ENCODE measurements around the gene GALNT10.

The GALNT10 gene

GRCh38 chr5:154384480-154385235 lies 194.1 kb downstream of the GALNT10 start:
- no peak for DNase-seq (ENCODE audit: low spot score)

GRCh38 chr5:154385236-154385512 lies 194.6 kb downstream of the GALNT10 start:
- DNase-seq (ENCODE audit: low spot score): no peak

DNA sequence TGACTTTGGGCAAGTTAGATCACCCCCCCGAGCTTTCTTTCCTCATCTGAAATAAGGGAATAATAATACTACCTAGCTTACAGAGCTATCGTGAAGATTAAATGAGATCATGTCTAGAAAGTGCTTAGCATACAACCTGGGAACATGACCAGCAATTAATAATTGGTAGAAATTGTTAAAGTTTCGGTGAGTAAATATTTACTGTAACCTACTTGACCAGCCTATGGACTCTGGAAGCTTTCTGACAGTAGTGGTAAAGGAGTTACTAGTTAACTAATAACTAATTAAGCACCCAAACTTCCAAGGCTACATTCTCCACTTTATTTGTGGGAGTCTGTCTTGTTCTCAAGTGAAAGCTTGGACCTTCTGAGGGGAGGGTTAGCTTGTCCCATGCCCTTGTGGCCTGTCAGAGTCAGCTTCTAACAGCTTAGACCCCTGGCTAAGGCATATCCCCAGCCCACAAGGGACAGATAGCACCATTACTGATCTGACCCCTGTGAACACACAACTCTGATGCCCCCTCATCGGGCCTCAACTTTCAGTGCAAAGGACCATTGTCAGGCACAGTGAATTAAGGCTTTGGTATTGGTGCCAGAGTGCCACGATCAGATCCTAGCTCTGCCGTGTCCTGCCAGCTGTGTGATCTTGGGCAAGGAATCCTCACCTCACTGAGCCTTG lies 196.6 kb downstream of the GALNT10 start:
- no peak for DNase-seq (ENCODE audit: low spot score)

DNA sequence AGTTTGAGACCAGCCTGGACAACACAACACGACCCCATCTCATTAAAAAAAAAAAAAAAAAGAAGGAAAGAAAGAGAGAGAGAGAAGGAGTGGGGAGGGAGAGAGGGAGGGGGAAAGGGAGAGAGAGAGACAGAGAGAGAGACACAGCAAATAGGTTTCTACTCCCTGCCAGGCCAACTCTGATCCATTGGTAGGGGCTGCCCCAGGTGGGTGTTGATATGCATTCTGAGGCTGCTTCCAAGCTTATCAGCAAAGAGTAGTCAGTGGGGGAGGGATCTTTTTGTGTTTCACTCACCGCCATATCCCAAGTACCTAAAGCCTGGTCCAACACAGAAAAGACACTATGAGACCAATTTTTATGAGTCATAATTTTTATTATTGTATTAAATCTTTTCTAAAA lies 198.3 kb downstream of the GALNT10 start:
- DNase-seq (ENCODE audit: low spot score): no peak

DNA sequence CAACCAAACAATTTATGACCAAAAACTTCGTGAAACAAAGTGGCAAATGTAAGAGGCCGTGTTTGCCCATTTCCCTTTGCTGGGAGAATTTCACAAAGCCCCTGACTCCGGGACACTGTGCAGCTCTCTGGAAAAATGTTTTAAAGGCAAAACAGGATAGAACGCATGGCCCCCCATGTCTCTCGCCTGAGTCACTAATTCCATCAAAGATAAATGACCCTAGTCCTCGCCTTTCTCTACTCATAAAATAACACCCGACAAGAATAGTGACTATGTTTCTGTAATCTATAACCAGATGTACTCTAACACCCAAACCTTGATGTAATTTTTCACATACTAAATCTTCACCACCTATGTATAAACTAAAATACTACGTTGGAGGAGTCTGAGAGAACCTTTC lies 199.6 kb downstream of the GALNT10 start:
- no peak for DNase-seq (ENCODE audit: low spot score)

- no peak for DNase-seq (ENCODE audit: low spot score)
These were observed 200.3 kb downstream of the GALNT10 start for GRCh38 chr5:154390746-154391359.

- DNase-seq (ENCODE audit: low spot score): no peak
These were observed 201.3 kb downstream of the GALNT10 start for GRCh38 chr5:154391788-154392187.

- DNase-seq (ENCODE audit: low spot score): no peak
These were observed 203.3 kb downstream of the GALNT10 start for GRCh38 chr5:154393850-154394249.

DNA sequence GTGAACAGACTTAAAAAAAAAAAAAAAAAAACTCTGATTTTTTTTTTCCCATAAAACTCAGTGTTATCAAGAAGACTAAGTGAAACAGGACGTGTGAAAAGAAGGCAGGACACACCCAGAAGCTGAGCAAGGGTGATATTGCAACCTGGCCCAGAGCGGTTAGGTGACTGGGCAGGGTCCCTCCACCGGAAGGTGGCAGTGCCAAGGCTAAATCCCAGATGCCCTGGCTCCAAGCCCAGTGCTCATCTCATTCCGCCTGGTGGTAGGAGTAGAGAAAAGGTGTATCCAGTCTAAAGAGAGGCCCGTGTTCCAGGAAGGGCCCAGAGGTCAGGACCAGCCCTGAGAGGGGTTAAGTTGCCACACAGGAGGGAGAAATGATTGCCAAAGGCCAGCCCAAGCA lies 203.8 kb downstream of the GALNT10 start:
- peak; percentile 47 for DNase-seq (ENCODE audit: low spot score)

DNA sequence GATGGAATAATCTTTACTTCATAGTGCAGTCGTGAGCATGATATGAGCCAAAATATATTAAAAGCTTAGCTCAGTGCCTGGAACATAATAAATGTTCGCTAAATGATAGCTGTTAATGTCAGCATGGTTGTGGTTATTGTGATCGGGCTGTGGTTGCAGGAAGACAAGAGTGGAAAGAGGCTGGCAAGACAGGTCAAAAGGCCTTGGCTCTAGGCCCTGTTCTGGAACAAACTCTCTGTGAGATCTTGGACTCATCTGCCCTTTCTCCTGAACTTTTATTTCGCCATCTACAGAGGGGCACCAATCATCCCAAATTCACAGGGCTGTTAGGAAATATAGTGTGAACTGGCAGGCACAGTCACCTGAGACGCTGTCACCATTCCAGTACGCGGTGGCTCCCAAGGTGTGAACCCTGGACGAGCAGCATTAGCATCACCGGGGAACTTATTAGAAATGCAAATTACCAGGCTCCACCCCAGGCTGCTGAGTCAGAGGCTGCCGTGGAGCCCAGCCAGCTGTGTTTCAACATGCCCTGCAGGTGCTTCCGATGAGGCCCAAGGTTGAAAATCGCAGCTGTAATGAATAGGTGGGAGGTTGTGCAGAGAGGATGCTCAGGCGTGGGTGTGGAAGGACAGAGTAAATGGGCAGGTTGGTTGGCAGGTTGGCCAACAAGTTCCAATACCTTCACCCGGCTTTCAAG lies 205.0 kb downstream of the GALNT10 start:
- DNase-seq (ENCODE audit: low spot score): peak; percentile 29

- DNase-seq (ENCODE audit: low spot score): no peak
These were observed 205.6 kb downstream of the GALNT10 start for GRCh38 chr5:154396128-154396527.

GRCh38 chr5:154397652-154398406 lies 207.3 kb downstream of the GALNT10 start:
- DNase-seq (ENCODE audit: low spot score): peak; percentile 45

- no peak for DNase-seq (ENCODE audit: low spot score)
These were observed 210.1 kb downstream of the GALNT10 start for GRCh38 chr5:154400678-154401077.

- no peak for DNase-seq (ENCODE audit: low spot score)
These were observed 210.8 kb downstream of the GALNT10 start for GRCh38 chr5:154401355-154401754.

DNA sequence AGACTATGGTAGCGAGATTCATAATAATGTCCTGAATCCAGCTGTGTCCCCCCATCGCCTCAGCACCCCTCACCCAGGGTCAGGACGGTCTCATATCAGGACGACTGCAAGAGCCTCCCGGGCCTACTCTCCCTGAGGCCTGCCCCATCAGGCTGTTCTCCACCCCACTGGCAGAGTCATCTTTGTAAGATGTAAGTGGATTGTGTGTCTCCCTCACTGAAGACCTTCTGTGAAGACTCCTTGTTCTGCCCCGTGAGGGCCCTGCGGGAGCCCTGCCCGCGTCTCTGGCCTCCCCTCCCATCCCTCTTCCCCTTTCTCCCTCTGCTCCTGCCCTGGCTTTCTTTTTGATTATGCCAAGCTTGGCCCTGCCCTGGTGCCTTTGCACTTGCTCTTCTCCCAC lies 211.4 kb downstream of the GALNT10 start:
- DNase-seq (ENCODE audit: low spot score): no peak

DNA sequence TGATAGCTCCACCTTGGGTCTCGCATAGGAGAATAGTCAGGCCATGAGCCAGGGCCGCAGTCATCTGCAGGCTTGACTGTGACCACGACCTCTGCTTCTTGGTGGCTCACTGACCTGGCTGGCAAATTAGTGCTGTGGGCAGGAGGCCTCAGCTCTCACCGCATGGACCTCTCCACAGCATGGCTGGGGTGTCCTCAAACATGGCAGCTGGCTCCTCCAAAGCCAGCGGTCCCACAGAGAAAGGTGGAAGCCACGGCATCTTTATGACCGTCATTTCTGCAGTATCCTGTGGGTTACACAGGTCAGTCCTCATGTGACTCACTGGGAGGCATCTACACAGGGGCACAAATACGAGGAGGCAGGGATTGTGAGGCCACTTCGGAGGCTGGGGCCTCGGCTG lies 212.1 kb downstream of the GALNT10 start:
- DNase-seq (ENCODE audit: low spot score): no peak

DNA sequence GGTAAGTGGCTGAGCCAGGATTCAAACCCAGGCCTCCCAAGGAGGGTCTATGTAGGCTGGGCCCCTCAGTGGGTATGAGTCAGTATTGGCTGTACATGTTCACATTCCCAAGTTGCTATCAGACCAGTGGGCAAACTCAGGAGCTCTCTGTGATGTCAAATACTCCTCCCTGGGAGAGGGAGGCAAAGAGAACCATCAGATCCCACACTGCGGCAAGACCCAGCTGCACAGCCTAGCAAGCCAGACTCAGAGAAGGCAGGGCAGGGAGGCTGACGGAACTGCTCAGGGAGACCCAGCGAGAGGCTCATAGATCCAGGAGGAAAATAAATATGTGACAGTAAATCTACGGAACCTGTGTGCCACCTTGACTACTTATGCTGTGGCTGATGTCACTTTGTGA lies 212.7 kb downstream of the GALNT10 start:
- DNase-seq (ENCODE audit: low spot score): no peak

DNA sequence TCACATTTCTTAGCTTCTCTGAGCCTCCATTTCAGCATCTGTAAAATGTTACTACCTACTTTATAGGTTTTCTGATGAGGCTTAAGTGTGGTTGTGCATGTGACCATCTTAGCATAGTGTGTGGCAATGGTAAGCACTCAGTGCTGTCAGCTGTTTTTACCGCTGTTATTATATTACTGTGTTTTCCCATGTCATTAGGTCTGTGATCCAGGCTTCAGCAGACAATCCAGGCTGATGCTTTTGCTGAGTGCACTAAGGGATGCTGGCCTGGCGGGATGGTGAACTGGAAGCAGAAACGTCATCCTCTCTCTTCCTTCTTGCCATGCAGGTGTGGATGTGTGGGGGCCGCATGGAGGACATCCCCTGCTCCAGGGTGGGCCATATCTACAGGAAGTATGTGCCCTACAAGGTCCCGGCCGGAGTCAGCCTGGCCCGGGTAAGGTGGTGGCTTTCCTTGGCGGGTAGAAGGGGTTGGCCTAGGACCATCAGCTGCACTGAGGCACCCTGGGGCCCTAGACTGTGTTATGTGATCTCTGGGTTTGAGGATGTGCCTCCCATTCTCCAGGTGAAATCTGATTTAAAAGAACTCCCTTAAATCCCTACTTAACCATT lies 213.3 kb downstream of the GALNT10 start:
- no peak for DNase-seq (ENCODE audit: low spot score)

DNA sequence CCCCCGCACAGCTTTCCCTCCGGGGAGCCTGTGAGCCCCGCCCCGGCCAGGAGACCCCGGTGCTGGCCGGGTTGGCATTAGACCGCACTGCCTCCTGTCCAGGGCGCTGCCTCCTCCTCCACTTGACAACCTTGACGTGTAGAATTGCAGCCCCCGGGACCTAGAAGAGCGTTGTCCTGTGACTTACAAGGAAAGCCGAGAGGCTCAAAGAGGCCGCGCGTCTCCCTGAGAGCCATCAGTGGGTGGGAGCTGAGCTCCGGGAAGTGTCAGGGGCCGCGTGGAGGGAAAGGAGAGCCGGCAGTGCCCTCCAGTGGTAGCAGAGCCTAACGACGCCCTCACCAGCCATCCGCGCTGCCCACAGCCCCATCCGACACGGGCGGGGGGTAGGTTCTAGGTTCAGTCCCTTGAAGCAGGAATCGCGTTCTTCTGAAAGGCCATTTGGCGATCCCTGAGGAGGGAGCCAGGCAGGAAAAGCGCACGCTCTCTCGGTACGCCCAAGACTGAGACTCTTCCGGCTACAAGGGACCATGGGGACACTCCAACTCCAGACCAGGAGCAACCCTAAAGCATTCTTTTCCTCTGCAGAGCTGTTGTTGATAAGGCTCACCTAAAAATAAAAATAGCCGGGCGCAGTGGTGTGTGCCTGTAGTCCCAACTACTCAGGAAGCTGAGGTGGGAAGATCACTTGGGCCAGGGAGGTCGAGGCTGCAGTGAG lies 214.7 kb downstream of the GALNT10 start:
- peak; percentile 82 for DNase-seq (ENCODE audit: low spot score)

DNA sequence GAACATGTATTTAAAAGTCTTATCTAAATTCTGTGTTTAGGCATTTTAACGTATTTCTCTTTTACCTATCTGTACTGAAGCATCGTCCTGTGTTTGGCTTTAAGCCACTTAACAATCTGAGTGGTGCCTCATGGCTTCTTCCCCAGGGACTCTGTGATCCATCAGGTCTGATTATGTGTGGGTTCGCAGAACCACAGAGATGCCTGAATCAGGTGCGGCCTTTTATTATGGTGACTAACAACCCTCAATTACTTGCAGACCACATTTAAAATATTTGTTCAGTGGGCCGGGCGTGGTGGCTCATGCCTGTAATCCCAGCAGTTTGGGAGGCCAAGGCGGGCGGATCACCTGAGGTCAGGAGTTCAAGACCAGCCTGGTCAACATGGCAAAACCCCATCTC lies 215.7 kb downstream of the GALNT10 start:
- DNase-seq (ENCODE audit: low spot score): peak; percentile 96

GRCh38 chr5:154406826-154407225 lies 216.3 kb downstream of the GALNT10 start:
- DNase-seq (ENCODE audit: low spot score): no peak
